HepG2 (cell line): ENCODE measurements around the gene PRM3. TPM values are rescaled to one million over a fixed set of nuclear protein-coding genes. Genes with fewer than 3 reads are reported as not detected.

ENCODE experiments used
- CCAR2 ChIP-seq: fragments of 200-400 bp; formaldehyde crosslinking; optimal IDR thresholded peaks from 2 replicates; pipeline ENCODE3; 2018; ENCODE audit warnings: low read depth, mild to moderate bottlenecking, low read length, moderate library complexity
- FOXA1 ChIP-seq, 2 experiments: fragments of 450-650 bp in 1 of 2; sonication (generic) in 1 of 2; formaldehyde crosslinking in 1 of 2; IDR thresholded peaks; 2 replicates each; pipeline versions ENCODE4 v1.4.0 to v1.6.1; 2016 to 2020; ENCODE audit warnings: missing genetic modification reagents in 1 of 2
- GABPA ChIP-seq, 2 experiments: IDR thresholded peaks; 2 replicates each; pipeline ENCODE4 v1.6.1; 2011 to 2016; ENCODE audit warnings: low read depth in 2 of 2, low read length in 1 of 2, missing biosample characterization in 1 of 2, missing genetic modification characterization in 1 of 2
- KDM5B ChIP-seq: sonication (generic); formaldehyde crosslinking; IDR thresholded peaks from 2 replicates; pipeline ENCODE4 v1.4.0; 2020; ENCODE audit warnings: missing genetic modification reagents, mild to moderate bottlenecking, borderline replicate concordance
- KLF12 ChIP-seq: sonication (generic); formaldehyde crosslinking; IDR thresholded peaks from 2 replicates; pipeline ENCODE4 v1.4.0; 2020; ENCODE audit warnings: missing genetic modification reagents, borderline replicate concordance
- NR2F1 ChIP-seq, 2 experiments: fragments of 450-650 bp in 1 of 2; formaldehyde crosslinking in 1 of 2; IDR thresholded peaks; 2 replicates each; pipeline versions ENCODE4 v1.5.0 to v1.6.1; 2016 to 2020; ENCODE audit warnings: mild to moderate bottlenecking in 1 of 2, missing compliant biosample characterization in 1 of 2, missing genetic modification reagents in 1 of 2, moderate library complexity in 1 of 2
- PCBP1 ChIP-seq: fragments of 200-400 bp; formaldehyde crosslinking; IDR thresholded peaks from 2 replicates; pipeline ENCODE4 v1.6.1; 2017; ENCODE audit warnings: mild to moderate bottlenecking, low read depth, low read length, borderline replicate concordance
- RELA ChIP-seq: sonication (generic); formaldehyde crosslinking; IDR thresholded peaks from 2 replicates; pipeline ENCODE4 v1.4.0; 2020; ENCODE audit warnings: missing genetic modification reagents
- RXRB ChIP-seq: IDR thresholded peaks from 2 replicates; pipeline ENCODE4 v1.6.1; 2016; ENCODE audit warnings: borderline replicate concordance, missing genetic modification reagents, missing compliant biosample characterization
- TEAD2 ChIP-seq: sonication (generic); formaldehyde crosslinking; IDR thresholded peaks from 2 replicates; pipeline ENCODE4 v1.9.0; 2021; ENCODE audit warnings: missing genetic modification reagents
- ZFX ChIP-seq: sonication (generic); formaldehyde crosslinking; IDR thresholded peaks from 2 replicates; pipeline ENCODE4 v1.4.0; 2020; ENCODE audit warnings: mild to moderate bottlenecking, low read depth, missing genetic modification reagents, moderate library complexity
- ZFY ChIP-seq: sonication (generic); formaldehyde crosslinking; IDR thresholded peaks from 2 replicates; pipeline ENCODE4 v1.4.0; 2020; ENCODE audit warnings: missing genetic modification reagents
- ZNF180 ChIP-seq: sonication (generic); formaldehyde crosslinking; IDR thresholded peaks from 2 replicates; pipeline ENCODE4 v1.4.0; 2020; ENCODE audit warnings: low read depth, missing genetic modification reagents, borderline replicate concordance
- ZNF737 ChIP-seq: sonication (generic); formaldehyde crosslinking; IDR thresholded peaks from 2 replicates; pipeline ENCODE4 v1.5.0; 2020; ENCODE audit warnings: missing genetic modification reagents, mild to moderate bottlenecking, borderline replicate concordance
- polyA plus RNA-seq, 8 experiments: library from polyadenylated mRNA; depleted of rRNA in 3 of 8; stranded (reverse) in 7 of 8; unstranded in 1 of 8; fragments of >200 nt; fragmentation: Illumina TruSeq in 4 of 8; extraction: Trizol in 4 of 8; gene quantifications; 2 replicates each; pipeline versions ENCODE4 v1.2.1 to v1.2.3, GENCODE V29; 2011 to 2016; ENCODE audit warnings: low read depth in 4 of 8, missing spikeins in 1 of 8, mixed read lengths in 1 of 8; ENCODE audit not compliant: insufficient read depth in 1 of 8
- total RNA-seq, 5 experiments: library from RNA; depleted of rRNA; stranded (reverse); fragments of >200 nt; fragmentation: Illumina TruSeq; extraction: Trizol; gene quantifications; 2 replicates each; pipeline ENCODE4 v1.2.3, GENCODE V29; 2016; ENCODE audit warnings: low read depth in 1 of 5
- TF ChIP-seq, protein P1 (sequence below): sonication (generic); formaldehyde crosslinking; IDR thresholded peaks from 2 replicates; pipeline ENCODE4 v1.4.0; 2020; ENCODE audit warnings: mild to moderate bottlenecking, missing genetic modification reagents
- TF ChIP-seq, protein P2 (sequence below): sonication (generic); formaldehyde crosslinking; IDR thresholded peaks from 2 replicates; pipeline ENCODE4 v1.5.0; 2020; ENCODE audit warnings: mild to moderate bottlenecking, missing genetic modification reagents
- TF ChIP-seq, protein P3 (sequence below): sonication (generic); formaldehyde crosslinking; IDR thresholded peaks from 2 replicates; pipeline ENCODE4 v1.5.1; 2020; ENCODE audit warnings: mild to moderate bottlenecking, missing genetic modification reagents, borderline replicate concordance

The PRM3 gene
- total and polyA plus RNA-seq, 2 of the 13 experiments (the other 11 are each of a cell fraction or from before 2014, with no cell fraction given): not detected

DNA sequence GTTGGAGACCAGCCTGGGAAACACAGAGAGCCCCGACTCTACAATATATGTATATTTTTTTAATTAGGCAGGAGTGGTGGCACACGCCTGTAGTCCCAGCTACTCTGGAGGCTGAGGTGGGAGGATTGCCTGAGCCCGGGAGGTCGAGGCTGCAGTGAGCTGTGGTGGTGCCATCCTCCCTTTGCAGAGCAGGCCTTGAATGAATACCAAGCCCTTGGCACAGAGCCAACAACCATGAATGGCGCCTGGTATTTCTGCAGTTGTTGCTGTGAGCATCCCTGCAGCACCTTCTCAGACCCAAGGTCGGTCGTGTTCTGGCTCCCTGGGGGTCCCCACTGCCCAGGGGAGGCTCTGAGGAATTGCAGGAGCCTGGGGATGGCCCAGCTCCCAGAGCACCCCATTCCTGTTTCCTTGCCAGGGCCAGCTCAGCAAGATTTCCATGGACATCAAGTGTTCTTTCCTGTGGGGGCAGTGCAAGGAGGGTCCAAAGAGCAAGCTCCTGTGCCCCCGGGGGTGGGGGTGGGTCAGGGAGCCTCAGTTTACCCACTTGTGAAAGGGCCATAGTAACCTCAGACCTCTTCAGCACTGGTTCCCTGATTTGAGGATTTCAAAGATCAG lies 46.2 kb upstream of the PRM3 start (continued):
- TF ChIP-seq ZFX (CRISPR knock-in tag) (peak; percentile 32; the same call in 1 of the 2 replicates), ZNF737 (no peak), TEAD2 (CRISPR knock-in tag) (no peak), GABPA (IDR thresholded peaks at IDR 0.05; ENCODE audit: low read depth, low read length) (no peak), GABPA (CRISPR knock-in tag; IDR thresholded peaks at IDR 0.05; ENCODE audit: low read depth) (no peak), ZNF180 (CRISPR knock-in tag) (no peak), FOXA1 (IDR thresholded peaks at IDR 0.05) (no peak), FOXA1 (CRISPR knock-in tag; IDR thresholded peaks at IDR 0.05) (no peak), CCAR2 (no peak), RELA (no peak), RXRB (CRISPR knock-in tag) (no peak), PCBP1 (0 out of 2 replicates have a peak, but pooled peaks have one; percentile 22), KDM5B (0 out of 2 replicates have a peak, but pooled peaks have one; percentile 25), ZFY (CRISPR knock-in tag) (0 out of 2 replicates have a peak, but pooled peaks have one; percentile 32), KLF12 (no peak), NR2F1 (CRISPR knock-in tag; IDR thresholded peaks at IDR 0.05) (no peak)
- TF ChIP-seq, protein P1, sequence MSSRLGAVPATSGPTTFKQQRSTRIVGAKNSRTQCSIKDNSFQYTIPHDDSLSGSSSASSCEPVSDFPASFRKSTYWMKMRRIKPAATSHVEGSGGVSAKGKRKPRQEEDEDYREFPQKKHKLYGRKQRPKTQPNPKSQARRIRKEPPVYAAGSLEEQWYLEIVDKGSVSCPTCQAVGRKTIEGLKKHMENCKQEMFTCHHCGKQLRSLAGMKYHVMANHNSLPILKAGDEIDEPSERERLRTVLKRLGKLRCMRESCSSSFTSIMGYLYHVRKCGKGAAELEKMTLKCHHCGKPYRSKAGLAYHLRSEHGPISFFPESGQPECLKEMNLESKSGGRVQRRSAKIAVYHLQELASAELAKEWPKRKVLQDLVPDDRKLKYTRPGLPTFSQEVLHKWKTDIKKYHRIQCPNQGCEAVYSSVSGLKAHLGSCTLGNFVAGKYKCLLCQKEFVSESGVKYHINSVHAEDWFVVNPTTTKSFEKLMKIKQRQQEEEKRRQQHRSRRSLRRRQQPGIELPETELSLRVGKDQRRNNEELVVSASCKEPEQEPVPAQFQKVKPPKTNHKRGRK (CRISPR knock-in tag): no peak
- TF ChIP-seq, protein P2, sequence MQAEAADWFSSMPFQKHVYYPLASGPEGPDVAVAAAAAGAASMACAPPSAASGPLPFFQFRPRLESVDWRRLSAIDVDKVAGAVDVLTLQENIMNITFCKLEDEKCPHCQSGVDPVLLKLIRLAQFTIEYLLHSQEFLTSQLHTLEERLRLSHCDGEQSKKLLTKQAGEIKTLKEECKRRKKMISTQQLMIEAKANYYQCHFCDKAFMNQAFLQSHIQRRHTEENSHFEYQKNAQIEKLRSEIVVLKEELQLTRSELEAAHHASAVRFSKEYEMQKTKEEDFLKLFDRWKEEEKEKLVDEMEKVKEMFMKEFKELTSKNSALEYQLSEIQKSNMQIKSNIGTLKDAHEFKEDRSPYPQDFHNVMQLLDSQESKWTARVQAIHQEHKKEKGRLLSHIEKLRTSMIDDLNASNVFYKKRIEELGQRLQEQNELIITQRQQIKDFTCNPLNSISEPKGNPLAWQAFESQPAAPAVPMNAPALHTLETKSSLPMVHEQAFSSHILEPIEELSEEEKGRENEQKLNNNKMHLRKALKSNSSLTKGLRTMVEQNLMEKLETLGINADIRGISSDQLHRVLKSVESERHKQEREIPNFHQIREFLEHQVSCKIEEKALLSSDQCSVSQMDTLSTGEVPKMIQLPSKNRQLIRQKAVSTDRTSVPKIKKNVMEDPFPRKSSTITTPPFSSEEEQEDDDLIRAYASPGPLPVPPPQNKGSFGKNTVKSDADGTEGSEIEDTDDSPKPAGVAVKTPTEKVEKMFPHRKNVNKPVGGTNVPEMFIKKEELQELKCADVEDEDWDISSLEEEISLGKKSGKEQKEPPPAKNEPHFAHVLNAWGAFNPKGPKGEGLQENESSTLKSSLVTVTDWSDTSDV (CRISPR knock-in tag): peak; percentile 51; the same call in 1 of the 2 replicates
- TF ChIP-seq, protein P3, sequence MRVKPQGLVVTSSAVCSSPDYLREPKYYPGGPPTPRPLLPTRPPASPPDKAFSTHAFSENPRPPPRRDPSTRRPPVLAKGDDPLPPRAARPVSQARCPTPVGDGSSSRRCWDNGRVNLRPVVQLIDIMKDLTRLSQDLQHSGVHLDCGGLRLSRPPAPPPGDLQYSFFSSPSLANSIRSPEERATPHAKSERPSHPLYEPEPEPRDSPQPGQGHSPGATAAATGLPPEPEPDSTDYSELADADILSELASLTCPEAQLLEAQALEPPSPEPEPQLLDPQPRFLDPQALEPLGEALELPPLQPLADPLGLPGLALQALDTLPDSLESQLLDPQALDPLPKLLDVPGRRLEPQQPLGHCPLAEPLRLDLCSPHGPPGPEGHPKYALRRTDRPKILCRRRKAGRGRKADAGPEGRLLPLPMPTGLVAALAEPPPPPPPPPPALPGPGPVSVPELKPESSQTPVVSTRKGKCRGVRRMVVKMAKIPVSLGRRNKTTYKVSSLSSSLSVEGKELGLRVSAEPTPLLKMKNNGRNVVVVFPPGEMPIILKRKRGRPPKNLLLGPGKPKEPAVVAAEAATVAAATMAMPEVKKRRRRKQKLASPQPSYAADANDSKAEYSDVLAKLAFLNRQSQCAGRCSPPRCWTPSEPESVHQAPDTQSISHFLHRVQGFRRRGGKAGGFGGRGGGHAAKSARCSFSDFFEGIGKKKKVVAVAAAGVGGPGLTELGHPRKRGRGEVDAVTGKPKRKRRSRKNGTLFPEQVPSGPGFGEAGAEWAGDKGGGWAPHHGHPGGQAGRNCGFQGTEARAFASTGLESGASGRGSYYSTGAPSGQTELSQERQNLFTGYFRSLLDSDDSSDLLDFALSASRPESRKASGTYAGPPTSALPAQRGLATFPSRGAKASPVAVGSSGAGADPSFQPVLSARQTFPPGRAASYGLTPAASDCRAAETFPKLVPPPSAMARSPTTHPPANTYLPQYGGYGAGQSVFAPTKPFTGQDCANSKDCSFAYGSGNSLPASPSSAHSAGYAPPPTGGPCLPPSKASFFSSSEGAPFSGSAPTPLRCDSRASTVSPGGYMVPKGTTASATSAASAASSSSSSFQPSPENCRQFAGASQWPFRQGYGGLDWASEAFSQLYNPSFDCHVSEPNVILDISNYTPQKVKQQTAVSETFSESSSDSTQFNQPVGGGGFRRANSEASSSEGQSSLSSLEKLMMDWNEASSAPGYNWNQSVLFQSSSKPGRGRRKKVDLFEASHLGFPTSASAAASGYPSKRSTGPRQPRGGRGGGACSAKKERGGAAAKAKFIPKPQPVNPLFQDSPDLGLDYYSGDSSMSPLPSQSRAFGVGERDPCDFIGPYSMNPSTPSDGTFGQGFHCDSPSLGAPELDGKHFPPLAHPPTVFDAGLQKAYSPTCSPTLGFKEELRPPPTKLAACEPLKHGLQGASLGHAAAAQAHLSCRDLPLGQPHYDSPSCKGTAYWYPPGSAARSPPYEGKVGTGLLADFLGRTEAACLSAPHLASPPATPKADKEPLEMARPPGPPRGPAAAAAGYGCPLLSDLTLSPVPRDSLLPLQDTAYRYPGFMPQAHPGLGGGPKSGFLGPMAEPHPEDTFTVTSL (CRISPR knock-in tag): no peak
